GM12878 (cell line): ENCODE results near the gene KCNK5. TPM values are rescaled to one million over a fixed set of nuclear protein-coding genes. Genes with fewer than 3 reads are reported as not detected.

Experiments
- BCL11A ChIP-seq: IDR thresholded peaks from 2 replicates; pipeline ENCODE4 v1.6.1; 2011; ENCODE audit warnings: low read depth, low read length
- PML ChIP-seq: IDR thresholded peaks from 2 replicates; pipeline ENCODE4 v1.6.1; 2012; ENCODE audit warnings: low read length, inconsistent platforms
- STAT3 ChIP-seq: IDR thresholded peaks from 2 replicates; pipeline ENCODE4 v1.6.1; 2011; ENCODE audit warnings: low read depth, low read length, improper control_type of control experiment
- TCF12 ChIP-seq: IDR thresholded peaks from 2 replicates; pipeline ENCODE4 v1.6.1; 2011; ENCODE audit warnings: low read depth, mild to moderate bottlenecking, low read length
- YY1 ChIP-seq: IDR thresholded peaks from 2 replicates; pipeline ENCODE4 v1.6.1; 2011; ENCODE audit warnings: low read depth, mild to moderate bottlenecking, low read length
- polyA plus RNA-seq, 11 experiments: library from polyadenylated mRNA; depleted of rRNA in 4 of 11; unstranded in 6 of 11; stranded (reverse) in 5 of 11; fragments of >200 nt; fragmentation: Nextera tagmentation in 4 of 11; fragmentation: Illumina TruSeq in 1 of 11; extraction: Ambion mirVana in 4 of 11; extraction: Trizol in 1 of 11; gene quantifications; 1 replicate in 1 of 11; 2 replicates in 10 of 11; pipeline versions ENCODE4 v1.2.1 to v1.2.3, GENCODE V29; 2011 to 2016; ENCODE audit warnings: inconsistent platforms in 2 of 11, missing spikeins in 2 of 11, low read depth in 1 of 11
- total RNA-seq, 4 experiments: library from RNA; depleted of rRNA in 3 of 4; stranded (reverse); fragments of >200 nt in 3 of 4; fragmentation: Illumina TruSeq in 1 of 4; extraction: Trizol in 1 of 4; gene quantifications; 2 replicates each; pipeline versions ENCODE4 v1.2.1 to v1.2.3, GENCODE V29; 2013 to 2021
- TF ChIP-seq, protein P1 (sequence below): fragments of 450-650 bp; IDR thresholded peaks from 2 replicates; pipeline ENCODE4 v1.6.1; 2017; ENCODE audit warnings: low read depth, mild to moderate bottlenecking, moderate library complexity
- TF ChIP-seq, protein P2 (sequence below): fragments of 450-650 bp; formaldehyde crosslinking; IDR thresholded peaks from 2 replicates; pipeline ENCODE4 v1.4.0; 2022; ENCODE audit warnings: mild to moderate bottlenecking, moderate library complexity
- TF ChIP-seq, protein P3 (sequence below): IDR thresholded peaks from 2 replicates; pipeline ENCODE4 v1.6.1; 2011; ENCODE audit warnings: mild to moderate bottlenecking, low read depth, low read length, moderate library complexity; ENCODE audit not compliant: insufficient replicate concordance

The KCNK5 gene
- total and polyA plus RNA-seq, 10 of the 15 experiments (the other 5 are each of a cell fraction or from before 2014, with no cell fraction given), result 0.11 to 4.2 (median 2.1) TPM

DNA sequence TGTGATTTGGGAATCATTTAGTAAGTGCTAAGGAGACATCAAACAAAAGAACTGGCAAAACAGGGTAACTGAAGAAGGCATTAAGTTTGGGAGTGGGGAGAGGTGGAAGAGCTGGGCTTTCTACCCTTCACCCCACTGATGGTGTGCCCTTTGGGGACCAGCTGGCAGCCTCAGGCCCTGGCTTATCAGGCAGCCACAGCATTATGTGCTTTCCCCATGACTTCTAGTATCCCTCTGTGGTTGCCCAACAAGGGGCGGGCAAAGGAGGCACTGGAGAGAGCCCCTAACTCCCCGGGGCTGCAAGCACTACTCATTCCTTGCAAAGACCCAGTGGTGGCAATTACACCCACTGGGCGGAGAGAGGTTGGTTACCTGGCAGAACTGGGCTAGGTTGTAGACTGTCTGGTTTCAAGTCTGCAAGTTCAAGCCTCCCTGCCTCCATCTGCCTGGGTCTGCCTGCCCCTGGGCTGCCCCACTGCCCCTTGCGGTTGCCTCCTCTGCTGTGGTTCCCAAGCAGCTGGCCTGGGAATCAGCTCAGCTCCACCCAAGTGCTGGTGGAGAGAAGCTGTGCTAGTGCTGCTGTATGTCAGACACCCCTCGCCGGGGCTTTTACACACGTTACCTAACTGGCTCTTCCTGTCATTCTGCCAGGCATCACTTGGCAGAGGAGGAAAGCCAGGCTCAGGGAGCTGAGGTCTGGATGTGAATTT is 29.9 kb downstream of the KCNK5 start (continued):
- TF ChIP-seq, protein P1, sequence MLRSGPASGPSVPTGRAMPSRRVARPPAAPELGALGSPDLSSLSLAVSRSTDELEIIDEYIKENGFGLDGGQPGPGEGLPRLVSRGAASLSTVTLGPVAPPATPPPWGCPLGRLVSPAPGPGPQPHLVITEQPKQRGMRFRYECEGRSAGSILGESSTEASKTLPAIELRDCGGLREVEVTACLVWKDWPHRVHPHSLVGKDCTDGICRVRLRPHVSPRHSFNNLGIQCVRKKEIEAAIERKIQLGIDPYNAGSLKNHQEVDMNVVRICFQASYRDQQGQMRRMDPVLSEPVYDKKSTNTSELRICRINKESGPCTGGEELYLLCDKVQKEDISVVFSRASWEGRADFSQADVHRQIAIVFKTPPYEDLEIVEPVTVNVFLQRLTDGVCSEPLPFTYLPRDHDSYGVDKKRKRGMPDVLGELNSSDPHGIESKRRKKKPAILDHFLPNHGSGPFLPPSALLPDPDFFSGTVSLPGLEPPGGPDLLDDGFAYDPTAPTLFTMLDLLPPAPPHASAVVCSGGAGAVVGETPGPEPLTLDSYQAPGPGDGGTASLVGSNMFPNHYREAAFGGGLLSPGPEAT, result no peak
- no peak for TF ChIP-seq PML
- TF ChIP-seq, protein P2, sequence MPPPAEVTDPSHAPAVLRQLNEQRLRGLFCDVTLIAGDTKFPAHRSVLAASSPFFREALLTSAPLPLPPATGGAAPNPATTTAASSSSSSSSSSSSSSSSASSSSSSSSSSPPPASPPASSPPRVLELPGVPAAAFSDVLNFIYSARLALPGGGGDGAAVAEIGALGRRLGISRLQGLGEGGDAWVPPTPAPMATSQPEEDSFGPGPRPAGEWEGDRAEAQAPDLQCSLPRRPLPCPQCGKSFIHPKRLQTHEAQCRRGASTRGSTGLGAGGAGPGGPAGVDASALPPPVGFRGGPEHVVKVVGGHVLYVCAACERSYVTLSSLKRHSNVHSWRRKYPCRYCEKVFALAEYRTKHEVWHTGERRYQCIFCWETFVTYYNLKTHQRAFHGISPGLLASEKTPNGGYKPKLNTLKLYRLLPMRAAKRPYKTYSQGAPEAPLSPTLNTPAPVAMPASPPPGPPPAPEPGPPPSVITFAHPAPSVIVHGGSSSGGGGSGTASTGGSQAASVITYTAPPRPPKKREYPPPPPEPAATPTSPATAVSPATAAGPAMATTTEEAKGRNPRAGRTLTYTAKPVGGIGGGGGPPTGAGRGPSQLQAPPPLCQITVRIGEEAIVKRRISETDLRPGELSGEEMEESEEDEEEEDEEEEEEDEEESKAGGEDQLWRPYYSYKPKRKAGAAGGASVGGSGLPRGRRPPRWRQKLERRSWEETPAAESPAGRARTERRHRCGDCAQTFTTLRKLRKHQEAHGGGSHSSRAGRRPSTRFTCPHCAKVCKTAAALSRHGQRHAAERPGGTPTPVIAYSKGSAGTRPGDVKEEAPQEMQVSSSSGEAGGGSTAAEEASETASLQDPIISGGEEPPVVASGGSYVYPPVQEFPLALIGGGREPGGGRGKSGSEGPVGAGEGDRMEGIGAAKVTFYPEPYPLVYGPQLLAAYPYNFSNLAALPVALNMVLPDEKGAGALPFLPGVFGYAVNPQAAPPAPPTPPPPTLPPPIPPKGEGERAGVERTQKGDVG (CRISPR knock-in tag), result no peak
- no peak for TF ChIP-seq BCL11A
- no peak for TF ChIP-seq YY1
- TF ChIP-seq STAT3, result no peak
- TF ChIP-seq TCF12, result no peak
- TF ChIP-seq, protein P3, sequence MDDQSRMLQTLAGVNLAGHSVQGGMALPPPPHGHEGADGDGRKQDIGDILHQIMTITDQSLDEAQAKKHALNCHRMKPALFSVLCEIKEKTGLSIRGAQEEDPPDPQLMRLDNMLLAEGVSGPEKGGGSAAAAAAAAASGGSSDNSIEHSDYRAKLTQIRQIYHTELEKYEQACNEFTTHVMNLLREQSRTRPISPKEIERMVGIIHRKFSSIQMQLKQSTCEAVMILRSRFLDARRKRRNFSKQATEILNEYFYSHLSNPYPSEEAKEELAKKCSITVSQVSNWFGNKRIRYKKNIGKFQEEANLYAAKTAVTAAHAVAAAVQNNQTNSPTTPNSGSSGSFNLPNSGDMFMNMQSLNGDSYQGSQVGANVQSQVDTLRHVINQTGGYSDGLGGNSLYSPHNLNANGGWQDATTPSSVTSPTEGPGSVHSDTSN, result no peak
